IMR-90 (cell line): Measurements from ENCODE around the gene XPO6. TPM values are rescaled to one million over a fixed set of nuclear protein-coding genes. Genes with fewer than 3 reads are reported as not detected.

Source experiments
- ATAC-seq: fragments of 200-7000 bp; cut with Tn5 transposase; 2 replicates; pipeline ENCODE4 v1.9.1; 2020; ENCODE audit warnings: low read depth, mild to moderate bottlenecking, moderate library complexity
- BruUV-seq: library from RNA; stranded (reverse); fragments of 400-500 nt; replicated peaks from 2 replicates; lab custom pipeline; 2021; lab: Mats Ljungman, UMichigan
- CTCF ChIA-PET: fragments of 300-600 bp; formaldehyde crosslinking; extraction: SDS; loops from one replicate; lab custom pipeline; 2021; ENCODE audit warnings: antibody characterized with exemption; lab: Yijun Ruan, JAX
- POLR2A ChIA-PET: fragments of 300-600 bp; sonication (Branson Sonifier 250); formaldehyde crosslinking; loops from one replicate; lab custom pipeline; 2022; ENCODE audit warnings: antibody characterized with exemption; ENCODE audit not compliant: unreplicated experiment; lab: Charles Lee
- DNase-seq: peaks from one replicate; pipeline ENCODE4 v3.0.0; 2013
- H2AFZ ChIP-seq: replicated peaks from 2 replicates; pipeline ENCODE3; 2013; ENCODE audit warnings: low read length, mild to moderate bottlenecking; ENCODE audit not compliant: poor library complexity
- H2AK5ac ChIP-seq: 2 replicates; pipeline ENCODE4 v1.6.1; 2013; ENCODE audit warnings: low read depth, low read length, inconsistent platforms
- H2AK9ac ChIP-seq: replicated peaks from 2 replicates; pipeline ENCODE3; 2013; ENCODE audit warnings: mild to moderate bottlenecking, low read depth, low read length, moderate library complexity; ENCODE audit not compliant: poor library complexity
- H2BK120ac ChIP-seq: 2 replicates; pipeline ENCODE4 v1.6.1; 2013; ENCODE audit warnings: low read depth, low read length, inconsistent platforms
- H2BK15ac ChIP-seq: 3 replicates; pipeline ENCODE4 v1.6.1; 2013; ENCODE audit warnings: low read depth, low read length, inconsistent platforms
- H2BK20ac ChIP-seq: 2 replicates; pipeline ENCODE4 v1.6.1; 2013; ENCODE audit warnings: low read depth, mild to moderate bottlenecking, inconsistent platforms, low read length, moderate library complexity
- H2BK5ac ChIP-seq: 2 replicates; pipeline ENCODE4 v1.6.1; 2013; ENCODE audit warnings: mild to moderate bottlenecking, low read depth, low read length, inconsistent platforms; ENCODE audit not compliant: poor library complexity, severe bottlenecking
- H3K14ac ChIP-seq: replicated peaks from 2 replicates; pipeline ENCODE4 v1.6.1; 2013; ENCODE audit warnings: low read depth, low read length, inconsistent platforms
- H3K18ac ChIP-seq: 2 replicates; pipeline ENCODE4 v1.6.1; 2013; ENCODE audit warnings: low read depth, low read length, control low read depth
- H3K23ac ChIP-seq: 2 replicates; pipeline ENCODE4 v1.6.1; 2013; ENCODE audit warnings: low read depth, low read length, inconsistent platforms
- H3K27ac ChIP-seq: 2 replicates; pipeline ENCODE4 v1.5.1; 2013; ENCODE audit warnings: mild to moderate bottlenecking, control low read depth, low read length; ENCODE audit not compliant: insufficient read depth
- H3K27me3 ChIP-seq: 2 replicates; pipeline ENCODE4 v1.6.1; 2013; ENCODE audit warnings: low read length; ENCODE audit not compliant: control insufficient read depth, insufficient read depth
- H3K36me3 ChIP-seq: 2 replicates; pipeline ENCODE4 v1.6.1; 2013; ENCODE audit warnings: low read length, mixed read lengths; ENCODE audit not compliant: control insufficient read depth, insufficient read depth
- H3K4ac ChIP-seq: 2 replicates; pipeline ENCODE4 v1.6.1; 2013; ENCODE audit warnings: low read depth, low read length, inconsistent platforms
- H3K4me1 ChIP-seq: 2 replicates; pipeline ENCODE4 v1.6.1; 2013; ENCODE audit warnings: low read length, mixed read lengths; ENCODE audit not compliant: control insufficient read depth, insufficient read depth
- H3K4me2 ChIP-seq: 2 replicates; pipeline ENCODE4 v1.6.1; 2013; ENCODE audit warnings: low read depth, mild to moderate bottlenecking, control low read depth, low read length, moderate library complexity
- H3K4me3 ChIP-seq: 2 replicates; pipeline ENCODE4 v1.5.1; 2013; ENCODE audit warnings: low read depth, mild to moderate bottlenecking, control low read depth, low read length, moderate library complexity; ENCODE audit not compliant: insufficient read depth
- H3K56ac ChIP-seq: 2 replicates; pipeline ENCODE4 v1.6.1; 2013; ENCODE audit warnings: low read length, inconsistent platforms; ENCODE audit not compliant: insufficient read depth; ENCODE audit errors: extremely low read depth
- H3K79me1 ChIP-seq, 2 experiments: 2 replicates each; pipeline ENCODE4 v1.6.1; 2013; ENCODE audit warnings: low read length in 2 of 2, inconsistent platforms in 1 of 2, low read depth in 1 of 2
- H3K9ac ChIP-seq: 2 replicates; pipeline ENCODE4 v1.6.1; 2013; ENCODE audit warnings: low read depth, low read length, control low read depth
- H3K9me1 ChIP-seq: 2 replicates; pipeline ENCODE4 v1.6.1; 2013; ENCODE audit warnings: low read length, inconsistent platforms; ENCODE audit not compliant: insufficient read depth
- H3K9me3 ChIP-seq: 2 replicates; pipeline ENCODE4 v1.6.1; 2013; ENCODE audit warnings: low read length; ENCODE audit not compliant: control insufficient read depth, insufficient read depth
- H4K20me1 ChIP-seq: 2 replicates; pipeline ENCODE4 v1.6.1; 2013; ENCODE audit warnings: low read length, inconsistent platforms; ENCODE audit not compliant: insufficient read depth
- H4K5ac ChIP-seq: 2 replicates; pipeline ENCODE4 v1.6.1; 2013; ENCODE audit warnings: mild to moderate bottlenecking, low read depth, low read length, control low read depth
- H4K8ac ChIP-seq, 2 experiments: 2 replicates each; pipeline ENCODE4 v1.6.1; 2013; ENCODE audit warnings: low read depth in 2 of 2, low read length in 2 of 2, control low read depth in 1 of 2, inconsistent platforms in 1 of 2
- H4K91ac ChIP-seq: 2 replicates; pipeline ENCODE4 v1.6.1; 2013; ENCODE audit warnings: low read depth, low read length, inconsistent platforms; ENCODE audit not compliant: insufficient read depth
- CHD1 ChIP-seq: IDR thresholded peaks from 2 replicates; pipeline ENCODE4 v1.6.1; 2012; ENCODE audit warnings: low read depth, low read length, improper control_type of control experiment
- MAZ ChIP-seq: IDR thresholded peaks from 2 replicates; pipeline ENCODE4 v1.6.1; 2012; ENCODE audit warnings: low read depth, mild to moderate bottlenecking, low read length, improper control_type of control experiment, moderate library complexity, borderline replicate concordance
- RAD21 ChIP-seq: IDR thresholded peaks from 2 replicates; pipeline ENCODE4 v1.6.1; 2012; ENCODE audit warnings: low read length, improper control_type of control experiment
- RCOR1 ChIP-seq: IDR thresholded peaks from 2 replicates; pipeline ENCODE4 v1.6.1; 2012; ENCODE audit warnings: mild to moderate bottlenecking, low read length, improper control_type of control experiment; ENCODE audit not compliant: insufficient replicate concordance
- SMC3 ChIP-seq: fragments of 150-350 bp; IDR thresholded peaks from 2 replicates; pipeline ENCODE4 v1.6.1; 2016; ENCODE audit warnings: low read depth, mild to moderate bottlenecking, antibody characterized with exemption, low read length, moderate library complexity
- WGBS, 2 experiments: methylation state at CpG; one replicate each; pipeline versions ENCODE4 v1.1.5 to v1.1.7; 2013; ENCODE audit warnings: missing lambda C conversion rate in 2 of 2; ENCODE audit not compliant: insufficient read length in 1 of 2; ENCODE audit errors: extremely low coverage in 2 of 2; 5-methylcytosine and 5-hydroxymethylcytosine counted together
- dilution Hi-C: fragments of 300-500 bp; cut with HindIII; formaldehyde crosslinking; loops from one replicate; pipeline ENCODE4 v1.14.3; 2018; ENCODE audit warnings: low sequenced_read_pairs; ENCODE audit not compliant: unreplicated experiment
- in situ Hi-C: fragments of 300-500 bp; cut with MboI; formaldehyde crosslinking; loops from 3 replicates; pipeline ENCODE4 v1.14.3; 2019; ENCODE audit warnings: low sequenced_read_pairs, inconsistent platforms, mixed read lengths
- intact Hi-C: fragments of 100-400 bp; cut with micrococcal nuclease; formaldehyde crosslinking; loops from 2 replicates; pipeline ENCODE4 v1.10.0; 2022
- polyA plus RNA-seq, 3 experiments: library from polyadenylated mRNA; depleted of rRNA; stranded (reverse); fragments of >200 nt; gene quantifications; 2 replicates each; pipeline ENCODE4 v1.2.3, GENCODE V29; 2012; ENCODE audit warnings: low replicate concordance in 1 of 3
- total RNA-seq: library from RNA; depleted of rRNA; stranded (reverse); fragments of >200 nt; gene quantifications from 2 replicates; pipeline ENCODE4 v1.2.3, GENCODE V29; 2012

XPO6 gene
- total and polyA plus RNA-seq, 2 of the 4 experiments (the other 2 are of a cell fraction) = 108 to 184 TPM

GRCh38 chr16:28098959-28099945 is 112.5 kb downstream of the XPO6 start:
- Histone ChIP-seq H2AK5ac (no peak overlapping the region), H2BK120ac (no peak overlapping the region), H3K9me1 (no peaks in the 10 kb centered on the region; the same call in 1 of the 2 replicates), H4K8ac (no peak overlapping the region), H2AFZ (no peak overlapping the region), H2BK15ac (no peak overlapping the region), H3K27me3 (no peaks in the 10 kb centered on the region), H2AK9ac (peak overlapping the region; percentile 13), H3K56ac (no peak overlapping the region), H3K4me2 (no peak overlapping the region), H3K14ac (no peak overlapping the region), H3K9me3 (no peaks in the 10 kb centered on the region), H3K36me3 (peaks cover 72% of the 10 kb centered on the region), H2BK20ac (no peak overlapping the region), H3K18ac (no peak overlapping the region), H2BK5ac (no peak overlapping the region), H3K4ac (no peak overlapping the region), H3K27ac (no peak overlapping the region), H3K23ac (no peak overlapping the region), H3K4me1 (no peaks in the 10 kb centered on the region), H3K9ac (no peak overlapping the region), H4K91ac (no peak overlapping the region), H3K79me1 (peaks cover 10 to 37% of the 10 kb centered on the region in 2 experiments; a peak in 3 of 4 replicates), H4K20me1 (peaks cover 22% of the 10 kb centered on the region), H3K4me3 (no peak overlapping the region), H4K5ac (no peak overlapping the region)
- dilution Hi-C loops (no loop called here), in situ Hi-C loops (no loop called here), intact Hi-C loops (no loop called here)
- WGBS, 2 experiments = 89% methylated on average over 4 of the region's 20 CpGs; no CpG with 5 or more reads in 1 of the 2 experiments
- CTCF ChIA-PET = no interaction called here
- BruUV-seq = no TSS peak
- no peak for TF ChIP-seq SMC3
- TF ChIP-seq MAZ = no peak
- no peak for TF ChIP-seq RCOR1
- TF ChIP-seq CHD1 = no peak
- TF ChIP-seq RAD21 = no peak
- POLR2A ChIA-PET = no interaction called here
- ATAC-seq = no peak
- DNase-seq = no peak
